Medulla oblongata (tissue), 1 donor: ENCODE data around the gene TAF11.
A peak's percentile ranks its signal among the peaks of the same experiment; 100 is the strongest.
"Not testable (repeated sequence)": the region's sequence is repeated elsewhere in the genome, so short reads cannot be mapped to it uniquely, and the experiment has no call there.

Experiments
- DNase-seq: peaks from one replicate; pipeline ENCODE4 v3.0.0-alpha.2; 2015; ENCODE audit errors: extremely low spot score

Gene TAF11, protein sequence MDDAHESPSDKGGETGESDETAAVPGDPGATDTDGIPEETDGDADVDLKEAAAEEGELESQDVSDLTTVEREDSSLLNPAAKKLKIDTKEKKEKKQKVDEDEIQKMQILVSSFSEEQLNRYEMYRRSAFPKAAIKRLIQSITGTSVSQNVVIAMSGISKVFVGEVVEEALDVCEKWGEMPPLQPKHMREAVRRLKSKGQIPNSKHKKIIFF

GRCh38 chr6:34887753-34888513, at the start of gene TAF11:
Gene TAF11, minus strand, starts transcription at chr6:34888042. Its CDS starts 85 bp downstream, at chr6:34887957.
- peak; percentile 97 for DNase-seq

GRCh38 chr6:34934516-34934915, 46.7 kb upstream of the TAF11 start:
- DNase-seq, result peak; percentile 30

DNA sequence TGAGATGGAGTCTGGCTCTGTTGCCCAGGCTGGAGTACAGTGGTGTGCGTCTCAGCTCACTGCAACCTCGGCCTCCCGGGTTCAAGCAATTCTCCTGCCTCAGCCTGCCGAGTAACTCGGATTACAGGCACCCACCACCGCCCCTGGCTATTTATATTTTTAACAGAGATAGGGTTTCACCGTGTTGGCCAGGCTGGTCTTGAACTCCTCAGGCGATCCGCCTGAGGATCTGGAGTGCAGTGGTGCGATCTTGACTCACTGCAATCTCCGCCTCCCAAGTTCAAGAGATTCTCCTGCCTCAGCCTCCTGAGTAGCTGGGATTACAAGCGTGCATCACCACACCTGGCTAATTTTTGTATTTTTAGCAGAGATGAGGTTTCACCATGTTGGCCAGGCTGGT, 44.4 kb upstream of the TAF11 start:
- not testable (repeated sequence) for DNase-seq

DNA sequence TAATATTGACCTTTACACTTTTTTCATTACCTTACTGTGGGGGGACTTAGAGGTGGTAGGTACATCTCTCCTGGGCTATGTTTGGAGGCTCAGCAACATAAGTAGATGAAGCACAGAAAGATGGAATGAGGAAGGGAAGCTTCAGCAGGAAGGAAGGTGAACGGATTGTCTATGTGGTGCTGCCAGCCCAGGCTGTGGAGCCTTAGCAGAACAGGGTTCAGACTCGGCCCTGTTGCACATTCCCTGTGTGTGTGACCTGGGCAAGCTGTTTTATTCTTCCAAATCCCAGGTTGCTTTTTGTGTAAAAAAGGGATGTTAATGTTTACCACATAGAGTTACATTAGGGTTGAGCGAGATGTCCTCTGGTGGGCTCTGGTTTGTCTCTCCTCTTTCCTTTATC, 42.4 kb upstream of the TAF11 start:
- no peak for DNase-seq

GRCh38 chr6:34929241-34929978, 41.6 kb upstream of the TAF11 start:
- no peak for DNase-seq

DNA sequence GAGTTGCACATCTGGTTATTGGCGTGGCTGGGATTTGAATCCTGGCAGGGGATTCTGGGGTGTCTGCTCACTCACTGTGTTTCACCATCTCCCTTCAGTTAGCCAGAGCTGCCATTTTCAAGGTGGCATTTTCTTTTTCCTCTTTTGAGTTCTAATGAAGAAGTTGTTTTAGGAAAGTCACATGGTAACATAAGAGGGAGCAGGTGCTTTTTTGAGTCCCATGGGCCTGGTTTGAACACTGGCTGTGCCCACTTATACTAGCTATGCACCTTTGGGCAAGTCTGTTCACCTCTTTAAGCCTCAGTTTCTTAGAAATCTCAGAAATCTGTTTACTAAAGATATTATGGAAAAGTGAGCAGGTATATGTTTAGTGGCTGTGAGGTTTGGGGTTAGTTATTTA, 40.9 kb upstream of the TAF11 start:
- DNase-seq, result no peak

DNA sequence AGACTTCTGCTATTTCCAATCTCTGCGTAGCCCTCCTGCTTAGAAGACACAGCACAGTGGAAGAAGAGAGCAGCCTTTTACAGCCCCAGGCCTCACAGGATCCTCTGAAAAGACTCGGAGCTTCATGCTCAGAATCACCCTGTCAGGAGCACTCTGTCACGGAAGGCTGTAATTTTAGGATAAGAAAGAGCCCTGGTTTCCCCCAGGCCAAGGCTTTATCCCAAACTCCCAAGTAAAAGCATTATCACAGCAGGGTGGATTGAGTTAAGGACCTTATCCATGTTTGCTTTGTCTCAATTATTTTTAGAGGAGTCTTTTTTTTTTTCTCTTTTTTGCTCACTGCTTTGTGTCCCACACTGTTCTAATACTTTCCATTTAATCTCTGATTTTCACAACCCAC, 40.4 kb upstream of the TAF11 start:
- no peak for DNase-seq

DNA sequence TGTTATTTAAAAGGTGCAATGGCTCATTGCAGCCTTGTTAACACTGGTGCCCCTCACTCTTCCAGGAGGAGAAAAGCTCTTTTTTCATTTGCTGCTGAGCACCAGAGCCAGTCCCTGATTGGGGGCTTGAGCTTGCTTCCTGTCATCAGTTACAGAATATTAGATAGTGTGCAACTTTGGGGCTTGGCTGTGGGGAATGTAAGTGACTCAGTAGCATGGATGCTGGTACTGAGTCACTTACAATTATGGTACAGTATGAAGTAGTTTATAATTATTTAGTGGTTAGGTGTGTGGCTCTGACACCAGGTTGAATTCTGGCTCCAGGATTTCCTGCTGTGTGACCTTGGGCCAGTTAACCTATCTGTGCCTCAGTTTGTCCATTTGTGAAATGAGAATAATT, 38.8 kb upstream of the TAF11 start:
- no peak for DNase-seq

DNA sequence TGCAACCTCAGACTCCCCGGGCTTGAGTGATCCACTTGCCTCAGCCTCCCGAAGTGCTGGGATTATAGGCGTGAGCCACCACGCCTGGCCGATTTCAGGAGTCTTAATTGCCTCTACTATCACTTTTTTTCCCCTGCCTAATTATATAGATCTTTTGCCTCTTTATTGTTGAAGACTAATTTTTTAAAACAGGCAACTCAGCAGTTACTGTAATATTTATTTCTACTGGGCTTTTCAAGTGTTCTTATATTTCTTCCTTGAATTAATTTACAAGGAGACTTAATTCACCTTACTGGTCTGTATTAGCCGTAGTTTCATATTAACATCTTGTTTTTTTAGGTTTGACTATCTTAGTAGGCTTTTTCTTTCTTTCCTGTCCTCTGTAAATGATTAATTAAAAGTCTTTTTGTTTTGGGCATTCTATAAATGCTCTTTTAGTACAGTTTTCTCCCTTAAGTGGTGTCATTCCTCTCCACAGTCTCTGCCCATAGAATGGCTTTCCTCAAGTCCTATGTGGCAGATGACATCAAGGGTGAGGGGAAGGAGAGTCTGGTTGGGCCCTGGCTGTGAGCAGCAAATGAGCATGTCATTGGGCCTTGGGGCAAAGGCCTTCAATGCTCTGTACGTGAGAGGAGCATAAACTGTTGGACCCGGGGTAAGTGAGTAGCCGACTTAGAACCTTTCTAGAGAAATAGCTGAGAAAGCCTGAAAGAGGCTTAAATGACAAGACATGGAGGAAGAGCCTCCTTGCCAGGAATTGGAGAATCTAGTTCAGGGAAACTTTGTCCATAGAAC, 37.2 kb upstream of the TAF11 start:
- no peak for DNase-seq

DNA sequence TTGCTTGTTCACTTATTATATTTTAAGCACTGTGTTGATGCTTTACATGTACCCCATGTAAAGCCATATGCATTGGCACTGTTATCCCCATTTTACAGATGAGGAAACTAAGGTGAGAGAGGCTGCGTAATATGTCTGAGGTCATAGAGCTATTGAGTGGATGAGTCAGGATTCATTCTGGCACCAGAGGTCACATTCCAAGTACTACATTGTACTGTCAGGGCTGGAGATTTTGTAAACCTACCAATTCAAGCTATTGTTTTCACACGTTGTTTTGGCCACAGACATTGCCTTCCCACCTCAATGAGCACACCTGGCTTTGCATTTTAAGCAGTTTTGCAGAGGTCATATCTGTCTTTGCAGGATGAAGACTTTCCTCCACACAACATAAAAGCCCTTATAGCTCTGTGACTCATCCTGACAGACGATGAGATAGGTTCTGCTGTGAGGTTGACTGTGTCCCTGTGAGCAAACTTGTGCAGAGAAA, 34.4 kb upstream of the TAF11 start:
- no peak for DNase-seq

- DNase-seq, result no peak
These were observed 32.3 kb upstream of the TAF11 start for GRCh38 chr6:34920097-34920496.

DNA sequence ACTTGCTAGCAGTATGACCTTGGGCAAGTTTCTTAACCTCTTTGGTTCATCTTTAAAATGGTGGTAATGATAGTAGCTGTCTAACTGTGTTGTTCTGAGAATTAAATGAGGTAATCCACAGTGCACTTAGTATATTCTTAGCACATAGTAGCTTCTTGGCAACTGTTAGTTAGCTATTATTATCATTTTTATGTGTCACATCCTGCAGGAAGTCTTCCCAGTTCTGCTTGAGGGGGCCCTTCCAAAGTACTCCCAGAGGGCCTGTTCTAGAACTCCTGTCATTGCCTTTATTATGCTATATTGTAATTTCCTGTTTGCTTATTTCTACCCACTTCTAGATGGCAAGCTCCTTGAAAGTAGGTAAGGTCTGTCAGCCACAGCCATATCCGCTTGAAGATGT, 31.8 kb upstream of the TAF11 start:
- DNase-seq, result no peak

DNA sequence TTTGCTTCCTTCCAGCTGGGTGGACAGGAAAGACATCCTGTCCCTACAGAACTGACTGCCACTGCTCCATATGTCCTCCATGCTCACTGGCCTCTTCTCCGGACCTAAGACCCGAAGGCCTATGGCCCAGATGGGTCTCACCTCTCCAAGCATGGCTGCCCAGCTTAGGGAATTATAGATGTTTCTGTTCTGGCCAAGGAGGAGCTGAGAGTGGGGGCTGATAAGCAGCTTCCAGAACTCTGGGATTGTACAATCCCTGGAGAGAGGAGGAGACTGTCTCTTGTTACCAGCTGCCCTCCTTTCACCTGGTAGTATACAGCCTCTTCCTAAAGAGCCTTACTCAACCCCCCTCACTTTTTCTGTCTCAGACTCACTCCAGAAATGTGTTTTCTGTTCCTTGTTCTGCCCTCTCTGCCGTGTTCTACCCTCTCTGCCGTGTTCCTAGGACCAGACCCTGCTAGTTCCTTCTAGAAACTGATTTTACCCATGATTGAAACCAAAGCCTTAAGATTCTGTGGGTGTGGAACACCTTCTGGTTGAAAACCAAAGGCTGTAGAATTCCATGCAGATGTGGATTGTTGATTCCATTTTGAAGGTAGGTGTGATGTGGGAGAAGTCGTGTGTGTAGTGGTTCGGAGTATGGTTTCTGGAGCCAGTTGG, 29.9 kb upstream of the TAF11 start:
- DNase-seq, result peak; percentile 52

GRCh38 chr6:34916348-34916967, 28.6 kb upstream of the TAF11 start:
- DNase-seq, result no peak

DNA sequence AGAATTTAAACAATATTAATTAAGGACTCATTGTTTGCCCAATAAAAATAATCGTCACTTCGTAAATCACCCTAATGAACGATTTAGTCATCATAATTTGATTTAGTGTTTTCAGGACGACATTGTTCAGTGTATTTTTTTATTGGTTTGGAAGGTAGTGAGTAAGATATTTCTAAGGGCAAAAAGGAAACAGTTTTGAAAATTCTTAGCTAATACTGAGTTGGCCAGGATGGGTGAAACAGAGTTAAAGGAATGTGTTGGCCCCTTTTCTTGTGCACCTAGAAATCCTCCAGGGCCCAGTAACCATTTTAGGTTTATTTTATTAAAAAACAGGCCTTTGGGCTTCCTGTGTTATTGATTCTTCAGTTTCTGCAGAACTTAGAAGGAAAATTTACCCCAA, 26.5 kb upstream of the TAF11 start:
- DNase-seq, result no peak

- DNase-seq, result no peak
These were observed 25.0 kb upstream of the TAF11 start for GRCh38 chr6:34912715-34913464.

DNA sequence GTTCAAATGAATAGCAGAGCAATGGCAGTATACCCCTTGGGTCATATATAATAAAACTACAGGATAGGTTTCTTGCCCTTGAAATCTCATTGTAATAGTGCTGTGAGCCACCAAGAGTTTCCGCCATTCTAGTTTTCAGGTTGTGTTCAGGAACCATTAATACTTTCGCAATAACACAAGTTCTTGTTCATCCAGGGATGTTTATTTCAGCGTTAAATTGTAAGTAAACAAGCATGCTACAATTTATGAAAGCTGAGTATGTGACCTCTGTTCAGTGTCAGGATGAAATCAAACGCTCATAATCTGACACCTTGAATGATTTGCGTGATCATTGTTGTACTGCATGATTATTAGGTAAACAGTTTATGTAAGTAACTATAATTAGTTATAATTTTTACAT, 24.0 kb upstream of the TAF11 start:
- DNase-seq, result no peak

GRCh38 chr6:34909320-34909883, 21.6 kb upstream of the TAF11 start:
- DNase-seq, result no peak

GRCh38 chr6:34908194-34908593, 20.4 kb upstream of the TAF11 start:
- no peak for DNase-seq

GRCh38 chr6:34906826-34907225, 19.0 kb upstream of the TAF11 start:
- no peak for DNase-seq
